HG03460 (cell line): Measurements from ENCODE around the gene RNF225.
"Not testable (repeated sequence)": the region's sequence is repeated elsewhere in the genome, so short reads cannot be mapped to it uniquely, and the experiment has no call there.

Experiments used
- ATAC-seq: cut with Tn5 transposase; IDR thresholded peaks from one replicate; pipeline ENCODE4 v1.9.1; 2021; ENCODE audit not compliant: unreplicated experiment

RNF225 gene

DNA sequence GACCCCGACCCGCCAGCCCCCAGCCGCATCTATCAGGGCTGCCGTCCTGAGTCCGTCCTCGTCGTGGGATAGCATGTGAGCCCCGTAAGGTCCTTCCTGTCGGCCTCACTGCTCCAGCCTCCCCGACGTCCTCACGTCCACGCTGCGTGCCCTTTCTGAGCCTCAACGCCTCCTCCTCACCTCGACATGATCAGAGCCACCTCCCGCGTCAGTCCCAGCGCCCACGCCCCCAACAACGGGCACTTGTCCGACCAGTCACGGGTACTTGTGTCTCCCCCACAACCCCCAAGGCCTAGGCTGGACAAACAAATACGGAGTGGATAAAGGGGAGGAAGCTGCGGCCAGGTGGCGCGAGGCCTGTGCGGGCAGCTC is 33.6 kb upstream of the RNF225 start:
- peak; percentile 27 for ATAC-seq

DNA sequence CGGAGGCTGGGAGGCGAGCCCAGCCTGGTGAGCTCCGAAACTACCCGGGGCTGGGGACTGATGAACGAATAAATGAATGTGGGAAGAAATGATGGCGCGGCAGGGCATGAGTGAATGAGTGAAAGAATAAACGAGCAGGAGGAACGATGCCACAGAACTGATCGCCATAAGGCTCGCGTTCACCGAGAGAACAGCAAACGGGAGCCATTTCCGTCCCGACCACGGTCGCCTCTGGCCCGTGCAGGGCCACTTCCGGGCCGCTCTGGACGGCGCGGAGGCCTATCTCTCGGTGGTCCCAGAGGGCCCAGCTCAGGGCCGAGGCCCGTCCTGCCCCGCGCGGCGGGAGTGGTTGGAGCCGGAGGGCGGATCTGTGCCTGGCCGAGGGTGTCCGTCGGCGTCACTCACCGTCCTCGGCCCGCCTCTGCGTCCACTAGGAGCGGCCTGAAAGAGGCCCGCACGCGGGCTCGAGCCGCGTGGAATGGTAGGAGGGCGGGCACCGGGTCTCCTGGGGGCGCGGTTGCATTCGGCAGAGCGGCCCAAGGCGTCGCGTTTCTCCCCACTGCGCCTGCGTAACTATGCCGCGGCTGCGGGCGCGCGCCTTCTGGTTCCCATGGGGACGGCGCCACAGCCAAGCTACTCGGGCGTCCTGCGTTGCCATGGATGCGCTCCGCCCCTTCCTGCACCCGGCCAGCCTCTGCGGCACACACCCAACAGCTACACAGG is 33.0 kb upstream of the RNF225 start, which contains the start of gene ZNF497:
Gene ZNF497 (minus strand): TSS at position 480 of the 723 bp plus-strand sequence. CDS start 5,116 bp downstream, outside the sequence.
- peak; percentile 79 for ATAC-seq

- ATAC-seq, result no peak
These were observed 31.3 kb upstream of the RNF225 start for GRCh38 chr19:58364146-58364545.

GRCh38 chr19:58366585-58367430 is 28.6 kb upstream of the RNF225 start:
- ATAC-seq, result no peak

DNA sequence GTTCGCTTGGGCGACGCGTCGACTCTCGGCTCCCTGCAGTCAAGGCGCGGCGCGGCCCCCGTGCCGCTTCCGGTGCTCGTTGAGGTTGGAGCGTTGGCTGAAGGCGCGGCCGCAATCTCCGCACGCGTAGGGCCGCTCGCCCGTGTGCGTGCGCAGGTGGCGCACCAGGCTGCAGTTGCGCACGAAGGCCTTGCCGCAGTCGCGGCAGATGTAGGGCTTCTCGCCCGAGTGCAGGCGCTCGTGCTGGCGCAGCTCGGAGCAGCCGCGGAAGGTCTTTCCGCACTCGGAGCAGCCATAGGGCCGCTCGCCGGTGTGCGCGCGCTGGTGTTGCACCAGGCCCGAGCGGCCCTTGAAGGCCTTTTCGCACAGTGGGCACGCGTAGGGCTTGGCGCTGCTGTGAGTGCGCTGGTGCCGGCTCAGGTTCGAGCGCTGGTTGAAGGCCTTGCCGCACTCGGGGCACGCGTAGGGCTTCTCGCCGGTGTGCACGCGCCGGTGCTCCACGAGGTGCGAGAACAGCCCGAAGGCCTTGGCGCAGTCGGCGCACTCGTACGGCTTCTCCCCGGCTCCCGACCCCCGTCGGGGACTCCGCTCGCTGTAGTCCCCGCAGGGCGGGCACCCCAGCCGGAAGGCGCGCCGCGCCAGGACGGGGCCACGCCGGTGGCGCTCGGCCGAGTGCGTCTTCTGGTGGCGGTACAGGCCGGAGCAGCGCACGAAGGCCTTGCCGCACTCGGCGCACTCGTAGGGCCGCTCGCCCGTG is 27.6 kb upstream of the RNF225 start:
- ATAC-seq, result no peak

DNA sequence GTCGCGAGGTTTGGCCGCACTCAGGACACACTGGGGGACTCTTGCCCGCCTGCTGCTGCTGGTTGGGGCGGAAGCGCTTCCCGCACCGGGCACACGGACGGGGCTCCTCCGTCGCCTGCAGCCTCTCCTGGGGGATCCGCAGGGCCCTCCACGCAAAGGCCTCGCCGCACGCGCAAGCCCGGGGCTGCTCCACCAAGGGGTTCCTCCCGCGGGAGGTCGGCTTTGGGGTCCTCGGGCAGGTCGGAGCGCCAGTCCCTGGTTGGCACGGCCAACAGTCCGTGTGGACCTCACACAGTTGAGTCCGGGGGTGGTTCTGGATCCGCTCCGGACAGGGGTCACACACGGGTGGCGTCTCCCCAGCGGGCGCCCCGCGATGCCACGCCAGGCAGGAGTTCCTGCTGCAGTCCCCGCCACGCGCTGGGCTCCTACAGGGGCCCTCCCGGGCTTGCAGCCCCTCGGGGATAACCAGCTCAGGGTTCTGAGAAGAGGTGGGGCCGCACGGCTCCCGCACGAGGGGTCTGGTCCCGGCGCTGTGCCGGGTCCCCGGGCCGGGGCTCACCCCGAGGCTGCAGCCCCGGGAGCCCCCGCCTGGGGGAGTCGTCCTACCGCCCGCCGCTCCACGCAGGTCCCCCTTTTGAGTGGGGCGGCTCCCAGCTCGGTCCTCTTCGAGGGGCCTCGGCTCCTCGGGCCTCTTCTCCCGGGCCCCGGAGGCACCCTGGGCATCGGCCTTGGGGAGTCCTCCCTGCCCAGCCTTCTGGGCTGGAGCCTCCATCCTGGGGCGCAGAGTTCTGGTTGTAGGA is 26.7 kb upstream of the RNF225 start:
- ATAC-seq, result no peak

- ATAC-seq, result no peak
These were observed 22.9 kb upstream of the RNF225 start for GRCh38 chr19:58372311-58373133.

DNA sequence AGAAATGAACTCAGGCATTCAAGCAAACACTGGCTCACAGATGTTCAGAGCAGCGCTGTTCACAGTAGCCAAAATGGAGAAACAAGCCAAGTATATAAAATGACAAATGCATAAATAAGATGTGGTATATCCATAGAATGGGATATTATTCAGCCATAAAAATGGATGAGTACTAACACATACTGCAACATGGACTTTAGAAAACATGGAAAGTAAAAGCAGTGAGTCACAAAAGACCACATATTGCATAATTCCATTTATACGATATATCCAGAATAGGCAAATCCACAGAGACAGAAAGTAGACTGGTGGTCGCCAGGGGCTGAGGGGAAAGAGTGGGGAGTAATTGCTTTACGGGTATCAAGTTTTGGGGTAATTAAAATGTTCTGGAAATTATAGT is 21.3 kb upstream of the RNF225 start:
- ATAC-seq, result no peak

GRCh38 chr19:58376724-58377123 is 18.7 kb upstream of the RNF225 start:
- not testable (repeated sequence) for ATAC-seq

- no peak for ATAC-seq
These were observed 16.2 kb upstream of the RNF225 start for GRCh38 chr19:58379246-58379645.

DNA sequence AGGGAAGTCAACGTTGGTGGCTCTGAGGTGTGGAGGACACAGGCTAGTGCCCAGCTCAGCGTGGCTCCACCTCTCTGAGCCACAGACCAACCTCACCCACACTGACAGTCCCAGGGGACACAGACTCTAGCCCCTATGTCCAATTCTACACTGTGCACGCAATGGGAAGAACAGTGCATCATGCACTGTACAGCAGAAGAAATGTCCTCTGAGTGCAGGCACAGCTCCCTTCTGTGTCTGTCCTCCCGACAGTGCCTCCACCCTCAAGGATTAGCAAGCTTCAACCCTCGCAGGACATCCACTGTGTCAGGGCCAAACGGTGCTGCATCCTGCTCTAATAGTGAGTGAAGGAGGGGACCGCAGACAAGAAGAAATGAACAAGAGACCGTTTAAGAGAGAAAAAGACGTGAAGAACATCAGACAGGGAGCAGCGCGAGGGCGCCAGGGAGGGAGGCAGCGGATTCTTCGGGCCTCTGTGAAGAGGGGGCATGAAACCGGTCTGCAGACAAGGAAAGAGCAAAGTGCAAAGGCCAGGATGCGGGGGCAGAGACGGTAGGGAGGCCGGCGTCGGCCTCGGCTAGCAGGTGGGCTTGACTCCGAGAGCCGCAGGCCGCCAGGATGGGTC is 15.3 kb upstream of the RNF225 start:
- no peak for ATAC-seq

GRCh38 chr19:58380662-58381459 is 14.6 kb upstream of the RNF225 start, which contains the start of gene ZNF837:
Gene ZNF837, minus strand, starts transcription at chr19:58381030. Its CDS starts 11,698 bp downstream, at chr19:58369332.
- ATAC-seq, result peak; percentile 81

DNA sequence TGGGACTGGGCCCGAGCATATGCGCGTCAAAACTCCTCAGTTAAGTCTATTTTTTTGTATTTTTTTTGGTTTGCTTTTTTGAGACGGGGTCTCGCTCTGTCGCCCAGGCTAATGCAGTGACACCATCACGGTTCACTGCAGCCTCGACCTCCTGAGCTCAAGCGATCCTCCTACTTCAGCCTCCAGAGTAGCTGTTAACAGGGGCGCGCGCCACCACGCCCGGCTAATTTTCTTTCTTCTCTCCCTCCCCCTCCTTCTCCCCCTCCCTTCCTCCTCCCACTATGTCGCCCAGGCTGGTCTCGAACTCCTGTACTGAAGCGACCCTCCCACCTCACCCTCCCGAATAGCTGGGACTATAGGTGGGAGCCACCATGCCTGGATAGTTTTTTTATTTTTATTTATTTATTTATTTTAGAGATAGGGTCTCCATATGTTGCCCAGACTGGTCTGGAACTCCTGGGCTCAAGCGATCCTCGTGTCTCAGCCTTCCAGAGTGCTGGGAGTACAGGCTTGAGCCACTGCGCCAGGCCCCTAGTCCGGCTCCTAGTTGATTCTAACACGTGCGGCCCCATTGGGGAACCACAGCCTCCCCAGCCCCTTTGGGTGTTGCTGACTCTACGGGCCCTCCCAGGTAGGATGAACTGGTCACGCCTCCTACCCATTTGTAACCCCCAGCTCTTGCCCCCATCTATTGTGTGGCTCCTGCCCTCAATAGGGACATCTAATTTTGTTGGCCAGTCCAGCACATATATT is 13.8 kb upstream of the RNF225 start:
- no peak for ATAC-seq

DNA sequence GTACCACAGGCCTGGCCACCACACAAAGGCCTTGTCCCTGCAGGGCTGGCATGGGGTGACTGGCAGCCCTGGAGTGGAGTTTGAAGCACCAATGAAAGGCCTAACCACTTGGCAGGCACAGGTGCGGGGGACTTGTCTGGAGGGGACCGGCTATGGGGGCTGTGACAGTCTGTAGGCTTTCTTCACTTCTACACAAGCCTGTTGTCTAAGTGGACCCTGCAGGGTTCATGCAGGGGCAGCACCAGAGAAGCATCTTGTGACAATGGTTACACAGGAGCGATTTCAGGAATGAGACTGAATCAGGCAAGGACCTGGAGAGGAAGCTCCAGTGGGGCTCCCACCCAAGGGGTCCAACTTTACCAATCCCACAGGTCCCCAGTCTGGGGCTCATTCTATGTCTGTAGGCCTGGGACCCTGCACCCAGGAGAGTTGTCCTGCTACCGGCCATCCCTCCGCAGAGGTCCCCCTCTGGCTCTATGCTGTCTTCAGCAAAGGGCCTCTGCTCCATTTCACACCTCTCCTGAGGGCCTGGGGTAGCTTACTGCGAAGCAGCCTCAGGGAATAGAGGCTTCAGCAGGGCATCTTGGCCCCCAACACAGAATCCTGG is 12.4 kb upstream of the RNF225 start:
- no peak for ATAC-seq

DNA sequence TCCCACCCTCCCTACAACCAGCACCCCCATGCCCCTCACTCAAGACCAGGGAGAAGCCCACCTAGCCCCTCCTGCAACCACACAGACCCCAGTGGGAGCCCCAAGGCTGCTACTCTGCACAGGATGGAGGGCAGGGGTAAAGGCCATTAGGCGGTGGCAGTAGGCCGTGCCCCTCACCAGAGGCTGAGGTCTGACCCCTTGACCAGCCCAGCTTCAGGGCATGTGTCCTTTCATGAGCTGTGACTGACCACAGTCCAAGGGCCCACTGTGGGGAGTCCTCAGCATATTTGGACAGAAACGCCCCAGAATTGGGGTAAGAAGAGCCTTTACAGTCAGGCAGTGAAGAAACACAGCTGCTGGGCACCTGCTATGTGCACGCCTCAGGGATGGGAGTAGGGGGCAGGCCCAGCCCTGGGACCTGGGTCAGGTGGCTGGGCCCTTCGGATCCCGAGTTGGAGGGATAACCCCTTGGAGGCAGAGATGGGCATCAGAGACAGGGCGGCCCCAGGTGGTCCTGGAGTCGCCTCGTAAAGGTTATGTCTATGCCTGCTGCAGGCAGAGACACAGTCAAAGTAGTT is 10.1 kb upstream of the RNF225 start:
- ATAC-seq, result no peak

GRCh38 chr19:58385891-58386575 is 9.4 kb upstream of the RNF225 start:
- peak; percentile 6 for ATAC-seq
